HL-60 (cell line): ENCODE measurements around the gene FBXO30.

ENCODE experiments used
- DNase-seq, 2 experiments: peaks; one replicate each; pipeline ENCODE4 v3.0.0-alpha.2; 2010 to 2020; ENCODE audit warnings: low read depth in 1 of 2, low spot score in 1 of 2
- H3K27ac ChIP-seq: fragments of 250-450 bp; sonication (Bioruptor Pico); replicated peaks from 2 replicates; pipeline ENCODE4 v1.5.1; 2020; ENCODE audit warnings: mild to moderate bottlenecking, moderate library complexity
- H3K27me3 ChIP-seq: fragments of 250-450 bp; sonication (Bioruptor Pico); 2 replicates; pipeline ENCODE4 v1.5.1; 2021; ENCODE audit warnings: mild to moderate bottlenecking, moderate library complexity; ENCODE audit not compliant: insufficient read depth, poor library complexity, severe bottlenecking
- H3K4me3 ChIP-seq: replicated peaks from 2 replicates; pipeline ENCODE4 v1.5.1; 2011; ENCODE audit warnings: mild to moderate bottlenecking, control low read depth, low read length; ENCODE audit not compliant: insufficient read depth
- CTCF ChIP-seq: IDR thresholded peaks from one replicate; pipeline ENCODE4 v1.5.1; 2011; ENCODE audit warnings: low read length, control low read depth, inconsistent platforms; ENCODE audit not compliant: insufficient read depth
- GABPA ChIP-seq: IDR thresholded peaks from 2 replicates; pipeline ENCODE4 v1.6.1; 2012; ENCODE audit warnings: low read depth
- POLR2AphosphoS5 ChIP-seq: IDR thresholded peaks from 2 replicates; pipeline ENCODE4 v1.6.1; 2012; ENCODE audit warnings: low read depth
- REST ChIP-seq: IDR thresholded peaks from 2 replicates; pipeline ENCODE4 v1.6.1; 2012; ENCODE audit warnings: low read depth; ENCODE audit not compliant: insufficient replicate concordance
- SPI1 ChIP-seq: IDR thresholded peaks from 2 replicates; pipeline ENCODE4 v1.6.1; 2012; ENCODE audit warnings: low read depth, mild to moderate bottlenecking, borderline replicate concordance

FBXO30 gene

GRCh38 chr6:145809211-145809610 lies 5.4 kb downstream of the FBXO30 start:
- no peaks in the 10 kb centered on the region for H3K27me3 ChIP-seq
- H3K27ac ChIP-seq = no peak overlapping the region
- no peak overlapping the region for H3K4me3 ChIP-seq
- no peak for DNase-seq
- TF ChIP-seq REST (no peak), SPI1 (no peak), POLR2AphosphoS5 (no peak)

- TF ChIP-seq REST (no peak), GABPA (no peak), CTCF (no peak), SPI1 (no peak), POLR2AphosphoS5 (no peak)
- H3K4me3 ChIP-seq = no peak overlapping the region
- DNase-seq = no peak
Measured at GRCh38 chr6:145808239-145808638, 6.4 kb downstream of the FBXO30 start.

GRCh38 chr6:145802141-145802540 lies 12.5 kb downstream of the FBXO30 start:
- Histone ChIP-seq H3K4me3 (no peak overlapping the region), H3K27me3 (no peaks in the 10 kb centered on the region), H3K27ac (no peak overlapping the region)
- no peak for DNase-seq
- no peak for TF ChIP-seq CTCF
- TF ChIP-seq SPI1 = no peak
- no peak for TF ChIP-seq POLR2AphosphoS5
- TF ChIP-seq GABPA = no peak
- TF ChIP-seq REST = no peak

More at GRCh38 chr6:145808239-145808638, 6.4 kb downstream of the FBXO30 start:
- Histone ChIP-seq H3K27me3 (no peaks in the 10 kb centered on the region), H3K27ac (no peak overlapping the region)

- DNase-seq = no peak
- Histone ChIP-seq H3K4me3 (no peak overlapping the region), H3K27me3 (no peaks in the 10 kb centered on the region), H3K27ac (no peak overlapping the region)
- TF ChIP-seq REST (no peak), GABPA (no peak), POLR2AphosphoS5 (no peak), CTCF (no peak), SPI1 (no peak)
Measured at GRCh38 chr6:145801021-145801420, 13.6 kb downstream of the FBXO30 start.
